ENCODE data around the gene PLCL1.
A peak's percentile ranks its signal among the peaks of the same experiment; 100 is the strongest.

The PLCL1 gene

DNA sequence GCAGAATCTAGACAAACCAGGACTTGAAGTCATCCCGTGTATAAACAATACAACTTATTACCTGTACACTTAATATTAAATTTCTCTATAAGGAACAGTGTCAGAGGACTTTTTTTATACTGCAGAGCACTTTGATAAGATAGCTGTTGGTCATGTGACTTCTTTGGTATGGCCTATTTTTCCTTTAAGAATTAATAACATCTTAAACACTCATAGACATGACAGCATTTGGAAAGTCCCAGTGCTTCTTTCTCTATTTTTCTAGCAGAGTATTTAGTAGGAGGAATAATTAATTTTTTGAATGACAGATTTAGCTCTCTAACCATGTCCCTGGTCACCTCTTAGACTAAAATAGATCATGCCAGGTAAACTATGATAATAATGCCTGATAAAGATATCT is 59.4 kb downstream of the PLCL1 start:
- no peak for DNase-seq (ENCODE audit: extremely low spot score)
- CTCF ChIA-PET = no interaction called here
- TF ChIP-seq FOXK2 (IDR thresholded peaks at IDR 0.05) (no peak), CTBP1 (IDR thresholded peaks at IDR 0.05; ENCODE audit: borderline replicate concordance) (no peak), SP1 (IDR thresholded peaks at IDR 0.05) (no peak), BHLHE40 (IDR thresholded peaks at IDR 0.05; ENCODE audit: borderline replicate concordance) (no peak), TARDBP (IDR thresholded peaks at IDR 0.05) (no peak), HDGF (IDR thresholded peaks at IDR 0.05; ENCODE audit: borderline replicate concordance) (no peak), LEF1 (IDR thresholded peaks at IDR 0.05; ENCODE audit: borderline replicate concordance) (no peak), ELF4 (IDR thresholded peaks at IDR 0.05) (no peak), ZNF384 (IDR thresholded peaks at IDR 0.05) (no peak), FOXA1 (IDR thresholded peaks at IDR 0.05) (no peak)
- TF ChIP-seq, protein P1, sequence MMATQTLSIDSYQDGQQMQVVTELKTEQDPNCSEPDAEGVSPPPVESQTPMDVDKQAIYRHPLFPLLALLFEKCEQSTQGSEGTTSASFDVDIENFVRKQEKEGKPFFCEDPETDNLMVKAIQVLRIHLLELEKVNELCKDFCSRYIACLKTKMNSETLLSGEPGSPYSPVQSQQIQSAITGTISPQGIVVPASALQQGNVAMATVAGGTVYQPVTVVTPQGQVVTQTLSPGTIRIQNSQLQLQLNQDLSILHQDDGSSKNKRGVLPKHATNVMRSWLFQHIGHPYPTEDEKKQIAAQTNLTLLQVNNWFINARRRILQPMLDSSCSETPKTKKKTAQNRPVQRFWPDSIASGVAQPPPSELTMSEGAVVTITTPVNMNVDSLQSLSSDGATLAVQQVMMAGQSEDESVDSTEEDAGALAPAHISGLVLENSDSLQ (IDR thresholded peaks at IDR 0.05) = no peak
- POLR2A ChIA-PET = no interaction called here

DNA sequence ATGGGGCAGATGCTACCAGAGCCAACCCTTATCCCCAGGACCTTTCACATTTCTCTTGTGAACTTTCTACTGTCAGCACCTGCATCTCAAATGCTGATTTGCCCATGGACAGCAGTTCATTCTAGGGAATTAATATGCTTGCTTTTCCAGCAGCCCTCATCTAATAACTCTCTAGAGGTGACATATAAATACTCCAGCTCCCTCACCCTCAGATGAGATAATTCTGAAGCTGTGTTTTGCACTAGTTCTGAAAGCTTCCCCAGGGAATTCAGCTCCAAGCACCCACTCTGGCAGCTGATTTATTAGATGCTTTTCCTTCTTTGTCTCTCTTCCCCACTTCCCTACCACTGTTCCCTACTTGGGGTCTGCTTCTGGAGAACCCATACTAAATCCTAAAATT is 62.1 kb downstream of the PLCL1 start:
- TF ChIP-seq ARNT (IDR thresholded peaks at IDR 0.05) (no peak), TARDBP (IDR thresholded peaks at IDR 0.05) (no peak), FOXM1 (IDR thresholded peaks at IDR 0.05; ENCODE audit: borderline replicate concordance) (no peak), SUZ12 (IDR thresholded peaks at IDR 0.05) (no peak), CTBP1 (IDR thresholded peaks at IDR 0.05; ENCODE audit: borderline replicate concordance) (no peak), SP1 (IDR thresholded peaks at IDR 0.05) (no peak), BHLHE40 (IDR thresholded peaks at IDR 0.05; ENCODE audit: borderline replicate concordance) (no peak), ZNF384 (IDR thresholded peaks at IDR 0.05) (no peak), ELF4 (IDR thresholded peaks at IDR 0.05) (no peak)
- POLR2A ChIA-PET = no interaction called here
- no peak for DNase-seq (ENCODE audit: extremely low spot score)
- CTCF ChIA-PET = no interaction called here

DNA sequence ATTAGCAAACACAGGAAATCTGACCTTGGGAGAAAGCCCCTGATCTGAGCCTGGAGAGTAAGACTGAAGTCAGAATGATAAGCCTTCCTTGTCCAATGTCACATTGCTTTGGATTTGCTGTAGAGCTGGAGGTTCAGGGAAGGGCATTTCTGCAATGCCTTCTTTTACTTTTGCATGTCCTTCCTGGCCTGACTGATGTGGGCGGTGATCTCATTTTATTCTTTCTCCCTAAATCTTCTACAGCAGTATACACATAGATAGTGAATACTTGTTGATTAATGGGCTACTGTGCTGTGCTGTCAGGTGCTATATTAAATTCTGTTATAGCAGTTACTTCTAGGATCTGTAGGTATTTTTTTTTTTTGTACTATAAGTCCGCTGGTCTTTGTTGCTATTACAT is 62.6 kb downstream of the PLCL1 start:
- no peak for DNase-seq (ENCODE audit: extremely low spot score)
- POLR2A ChIA-PET = no interaction called here
- CTCF ChIA-PET = no interaction called here
- TF ChIP-seq BHLHE40 (IDR thresholded peaks at IDR 0.05; ENCODE audit: borderline replicate concordance) (no peak), FOXA1 (IDR thresholded peaks at IDR 0.05) (no peak), LEF1 (IDR thresholded peaks at IDR 0.05; ENCODE audit: borderline replicate concordance) (no peak), L3MBTL2 (conservative IDR thresholded peaks at IDR 0.05) (no peak)

- ChIA-PET POLR2A (no interaction called here), CTCF (no interaction called here)
- DNase-seq (ENCODE audit: extremely low spot score) = no peak
- TF ChIP-seq, protein P1 (IDR thresholded peaks at IDR 0.05) = peak; percentile 46; the same call in 1 of the 2 replicates
- TF ChIP-seq FOXM1 (IDR thresholded peaks at IDR 0.05; ENCODE audit: borderline replicate concordance) = no peak
Observed at GRCh38 chr2:197867624-197868023, 63.2 kb downstream of the PLCL1 start.

- no peak for DNase-seq (ENCODE audit: extremely low spot score)
- ChIA-PET POLR2A (no interaction called here), CTCF (no interaction called here)
- TF ChIP-seq FOXK2 (IDR thresholded peaks at IDR 0.05) (no peak), ARNT (IDR thresholded peaks at IDR 0.05) (no peak), ELF4 (IDR thresholded peaks at IDR 0.05) (no peak), NFRKB (IDR thresholded peaks at IDR 0.05) (no peak), CTBP1 (IDR thresholded peaks at IDR 0.05; ENCODE audit: borderline replicate concordance) (no peak), FOXA1 (IDR thresholded peaks at IDR 0.05) (no peak), FOXM1 (IDR thresholded peaks at IDR 0.05; ENCODE audit: borderline replicate concordance) (no peak), LEF1 (IDR thresholded peaks at IDR 0.05; ENCODE audit: borderline replicate concordance) (no peak)
- TF ChIP-seq, protein P1 (IDR thresholded peaks at IDR 0.05) = no peak
Observed at GRCh38 chr2:197868206-197868605, 63.8 kb downstream of the PLCL1 start.

DNA sequence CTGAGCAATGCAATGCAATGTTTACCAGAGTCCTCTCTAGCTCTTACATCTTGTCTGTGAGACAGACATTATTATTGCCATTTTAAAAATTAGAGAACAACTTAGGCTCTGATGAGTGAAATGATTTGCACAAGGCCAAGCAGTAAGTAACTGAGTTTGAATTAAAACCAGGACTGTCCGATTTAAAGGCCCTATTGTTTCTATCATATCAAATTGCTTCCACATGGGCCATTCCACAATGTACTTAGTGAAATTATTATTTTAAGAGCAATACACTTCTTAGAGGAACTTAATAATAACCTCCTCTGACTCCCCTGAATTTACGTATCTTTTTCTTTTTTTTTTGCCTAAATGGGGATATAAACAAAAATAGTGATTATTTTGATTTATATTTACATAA is 64.6 kb downstream of the PLCL1 start:
- ChIA-PET POLR2A (no interaction called here), CTCF (no interaction called here)
- TF ChIP-seq TARDBP (IDR thresholded peaks at IDR 0.05) (no peak), L3MBTL2 (conservative IDR thresholded peaks at IDR 0.05) (no peak), FOXA1 (IDR thresholded peaks at IDR 0.05) (no peak), BHLHE40 (IDR thresholded peaks at IDR 0.05; ENCODE audit: borderline replicate concordance) (no peak)
- no peak for DNase-seq (ENCODE audit: extremely low spot score)

GRCh38 chr2:197869501-197870111 is 65.2 kb downstream of the PLCL1 start:
- POLR2A ChIA-PET = no interaction called here
- DNase-seq (ENCODE audit: extremely low spot score) = no peak
- TF ChIP-seq FOXA1 (IDR thresholded peaks at IDR 0.05) (no peak), TARDBP (IDR thresholded peaks at IDR 0.05) (no peak), SP1 (IDR thresholded peaks at IDR 0.05) (no peak)
- TF ChIP-seq, protein P1 (IDR thresholded peaks at IDR 0.05) = peak; percentile 14; the same call in 1 of the 2 replicates
- CTCF ChIA-PET = no interaction called here
